Measurements from ENCODE around the gene DOCK7.

DNA sequence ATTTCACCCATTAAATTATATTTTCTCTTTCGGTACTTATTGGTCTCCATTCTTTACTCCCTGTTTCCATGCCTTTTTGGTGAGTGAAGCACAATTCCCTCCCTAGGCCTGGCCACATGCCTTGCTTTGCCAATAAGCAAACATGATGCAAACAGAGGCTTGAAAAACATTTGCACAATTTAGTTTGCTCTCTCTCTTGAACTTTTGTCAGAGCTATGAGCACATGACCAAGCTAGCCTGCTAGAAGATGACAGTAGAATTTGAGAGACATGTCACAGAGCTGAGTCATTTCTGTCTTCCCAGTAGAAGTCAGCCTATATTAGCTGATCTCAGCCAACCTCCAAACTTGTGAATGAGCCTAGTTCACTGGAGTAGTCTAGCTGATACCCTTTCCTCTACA lies 66.3 kb downstream of the DOCK7 start:
- TF ChIP-seq SIN3A (IDR thresholded peaks at IDR 0.05; ENCODE audit: borderline replicate concordance, insufficient read depth, low read length) (no peak), POLR2AphosphoS5 (IDR thresholded peaks at IDR 0.05; ENCODE audit: low read depth, low read length) (no peak)

Measured in PFSK-1 (cell line).